Ectodermal cell (in vitro differentiated cells): Measurements from ENCODE around the gene KCNMB1.

Experiments
- H3K27ac ChIP-seq: 2 replicates; pipeline ENCODE4 v1.7.0; 2013; ENCODE audit warnings: mild to moderate bottlenecking, low read depth, low read length; ENCODE audit not compliant: insufficient read depth, poor library complexity, severe bottlenecking
- H3K27me3 ChIP-seq: 2 replicates; pipeline ENCODE4 v1.7.0; 2013; ENCODE audit warnings: mild to moderate bottlenecking, low read length; ENCODE audit not compliant: insufficient read depth, control insufficient read depth, poor library complexity, severe bottlenecking
- H3K36me3 ChIP-seq: one replicate; pipeline ENCODE4 v1.7.0; 2013; ENCODE audit warnings: low read length; ENCODE audit not compliant: control insufficient read depth, insufficient read depth
- H3K4me1 ChIP-seq: one replicate; pipeline ENCODE4 v1.7.0; 2013; ENCODE audit warnings: low read length; ENCODE audit not compliant: control insufficient read depth, insufficient read depth
- H3K4me3 ChIP-seq: 2 replicates; pipeline ENCODE4 v1.7.0; 2013; ENCODE audit warnings: low read depth, low read length, control low read depth; ENCODE audit not compliant: insufficient read depth
- H3K9me3 ChIP-seq: 2 replicates; pipeline ENCODE4 v1.7.0; 2013; ENCODE audit warnings: mild to moderate bottlenecking, low read length, moderate library complexity; ENCODE audit not compliant: control insufficient read depth
- whole genome bisulfite sequencing, 2 experiments: methylation state at CpG; one replicate each; pipeline ENCODE4 v1.1.7; 2013; ENCODE audit warnings: missing lambda C conversion rate in 2 of 2; 5-methylcytosine and 5-hydroxymethylcytosine counted together

The KCNMB1 gene

GRCh38 chr5:170429014-170429413 lies 39.8 kb upstream of the KCNMB1 start:
- Histone ChIP-seq H3K36me3 (no peaks in the 10 kb centered on the region), H3K27me3 (no peaks in the 10 kb centered on the region), H3K4me1 (no peaks in the 10 kb centered on the region), H3K4me3 (no peak overlapping the region), H3K9me3 (no peaks in the 10 kb centered on the region), H3K27ac (no peak overlapping the region)
- WGBS, 2 experiments: 69 to 73% methylated on average over 7 of the region's 7 CpGs

- no peaks in the 10 kb centered on the region for H3K9me3 ChIP-seq
- whole genome bisulfite sequencing, 2 experiments: 69 to 71% methylated on average over 4 of the region's 4 CpGs
- no peak overlapping the region for H3K4me3 ChIP-seq
- H3K4me1 ChIP-seq: no peaks in the 10 kb centered on the region
- no peaks in the 10 kb centered on the region for H3K36me3 ChIP-seq
- no peaks in the 10 kb centered on the region for H3K27me3 ChIP-seq
- H3K27ac ChIP-seq: no peak overlapping the region
Measured at GRCh38 chr5:170427672-170428236, 38.6 kb upstream of the KCNMB1 start.

GRCh38 chr5:170426786-170427185 lies 37.6 kb upstream of the KCNMB1 start:
- 88 to 93% methylated on average over 6 of the region's 6 CpGs for WGBS, 2 experiments
- Histone ChIP-seq H3K27me3 (no peaks in the 10 kb centered on the region), H3K36me3 (no peaks in the 10 kb centered on the region), H3K4me1 (no peaks in the 10 kb centered on the region), H3K4me3 (no peak overlapping the region), H3K27ac (no peak overlapping the region), H3K9me3 (no peaks in the 10 kb centered on the region)

- no peak overlapping the region for H3K27ac ChIP-seq
- WGBS, 2 experiments: 92 to 95% methylated on average over 3 of the region's 3 CpGs
- no peaks in the 10 kb centered on the region for H3K36me3 ChIP-seq
- H3K4me1 ChIP-seq: peaks cover under 1% of the 10 kb centered on the region
- H3K27me3 ChIP-seq: no peaks in the 10 kb centered on the region
- H3K4me3 ChIP-seq: no peak overlapping the region
- H3K9me3 ChIP-seq: no peaks in the 10 kb centered on the region
Measured at GRCh38 chr5:170426149-170426767, 37.1 kb upstream of the KCNMB1 start.

- Histone ChIP-seq H3K27ac (no peak overlapping the region), H3K27me3 (no peaks in the 10 kb centered on the region), H3K9me3 (no peaks in the 10 kb centered on the region), H3K4me3 (no peak overlapping the region), H3K36me3 (no peaks in the 10 kb centered on the region), H3K4me1 (peaks cover 6% of the 10 kb centered on the region)
- 91 to 96% methylated on average over 6 of the region's 6 CpGs for WGBS, 2 experiments
Measured at GRCh38 chr5:170425731-170426130, 36.6 kb upstream of the KCNMB1 start.

- WGBS, 2 experiments: 92% methylated on average over 4 of the region's 4 CpGs
- Histone ChIP-seq H3K4me3 (no peak overlapping the region), H3K27ac (no peak overlapping the region), H3K36me3 (no peaks in the 10 kb centered on the region), H3K9me3 (no peaks in the 10 kb centered on the region), H3K4me1 (peaks cover 10% of the 10 kb centered on the region), H3K27me3 (no peaks in the 10 kb centered on the region)
Measured at GRCh38 chr5:170424629-170425028, 35.5 kb upstream of the KCNMB1 start.

- H3K27ac ChIP-seq: no peak overlapping the region
- H3K27me3 ChIP-seq: no peaks in the 10 kb centered on the region
- H3K4me1 ChIP-seq: peaks cover 10% of the 10 kb centered on the region
- H3K36me3 ChIP-seq: no peaks in the 10 kb centered on the region
- no peak overlapping the region for H3K4me3 ChIP-seq
- 93 to 96% methylated on average over 6 of the region's 7 CpGs for WGBS, 2 experiments
- H3K9me3 ChIP-seq: no peaks in the 10 kb centered on the region
Measured at GRCh38 chr5:170423692-170424091, 34.5 kb upstream of the KCNMB1 start.

GRCh38 chr5:170421826-170422225 lies 32.7 kb upstream of the KCNMB1 start:
- Histone ChIP-seq H3K9me3 (no peaks in the 10 kb centered on the region), H3K36me3 (no peaks in the 10 kb centered on the region), H3K4me3 (no peak overlapping the region), H3K27me3 (no peaks in the 10 kb centered on the region), H3K27ac (no peak overlapping the region), H3K4me1 (peaks cover 10% of the 10 kb centered on the region)
- 95 to 96% methylated on average over 2 of the region's 2 CpGs for whole genome bisulfite sequencing, 2 experiments

- no peak overlapping the region for H3K27ac ChIP-seq
- H3K9me3 ChIP-seq: no peaks in the 10 kb centered on the region
- H3K4me1 ChIP-seq: peaks cover 10% of the 10 kb centered on the region
- WGBS, 2 experiments: 33 to 35% methylated on average over 9 of the region's 9 CpGs
- H3K36me3 ChIP-seq: no peaks in the 10 kb centered on the region
- no peaks in the 10 kb centered on the region for H3K27me3 ChIP-seq
- no peak overlapping the region for H3K4me3 ChIP-seq
Measured at GRCh38 chr5:170420806-170421412, 31.7 kb upstream of the KCNMB1 start.

- 83 to 90% methylated on average over 6 of the region's 6 CpGs for WGBS, 2 experiments
Measured at GRCh38 chr5:170419643-170420042, 30.5 kb upstream of the KCNMB1 start.

More at GRCh38 chr5:170419643-170420042, 30.5 kb upstream of the KCNMB1 start:
- no peaks in the 10 kb centered on the region for H3K36me3 ChIP-seq
- H3K4me1 ChIP-seq: peaks cover 10% of the 10 kb centered on the region
- no peak overlapping the region for H3K27ac ChIP-seq
- no peaks in the 10 kb centered on the region for H3K27me3 ChIP-seq
- H3K9me3 ChIP-seq: no peaks in the 10 kb centered on the region
- no peak overlapping the region for H3K4me3 ChIP-seq
